Fibroblast of lung (primary cell): ENCODE data around the gene NEDD4. TPM values are rescaled to one million over a fixed set of nuclear protein-coding genes. Genes with fewer than 3 reads are reported as not detected.

Experiments
- DNase-seq, 2 donors: peaks; one replicate each; pipeline versions ENCODE4 v3.0.0 to v3.0.0-alpha.2; 2010; ENCODE audit warnings: low read depth in 2 of 2
- H2AFZ ChIP-seq: 2 replicates; pipeline ENCODE4 v1.5.1; 2012; ENCODE audit warnings: low read length, control low read depth, inconsistent platforms
- H3K27ac ChIP-seq: 2 replicates; pipeline ENCODE4 v1.5.1; 2011; ENCODE audit warnings: low read length, control low read depth; ENCODE audit not compliant: insufficient read depth
- H3K27me3 ChIP-seq: 2 replicates; pipeline ENCODE4 v1.5.1; 2011; ENCODE audit warnings: mild to moderate bottlenecking, low read length; ENCODE audit not compliant: control insufficient read depth, insufficient read depth
- H3K36me3 ChIP-seq: 2 replicates; pipeline ENCODE4 v1.5.1; 2011; ENCODE audit warnings: low read length; ENCODE audit not compliant: control insufficient read depth, insufficient read depth
- H3K4me1 ChIP-seq: 2 replicates; pipeline ENCODE4 v1.5.1; 2011; ENCODE audit warnings: low read length; ENCODE audit not compliant: control insufficient read depth, insufficient read depth; ENCODE audit errors: extremely low read depth
- H3K4me2 ChIP-seq: 2 replicates; pipeline ENCODE4 v1.5.1; 2011; ENCODE audit warnings: low read length, control low read depth; ENCODE audit not compliant: insufficient read depth; ENCODE audit errors: extremely low read depth
- H3K4me3 ChIP-seq, 4 experiments: fragments of 200-600 bp in 1 of 4; sonication (generic) in 1 of 4; replicated peaks in 1 of 4; 2 replicates each; pipeline ENCODE4 v1.5.1; 2011 to 2016; ENCODE audit warnings: low read length in 4 of 4, low read depth in 3 of 4, mild to moderate bottlenecking in 3 of 4, control low read depth in 2 of 4, inconsistent platforms in 1 of 4, mixed read lengths in 1 of 4; ENCODE audit not compliant: insufficient read depth in 1 of 4; ENCODE audit errors: control extremely low read depth in 1 of 4
- H3K79me2 ChIP-seq: 2 replicates; pipeline ENCODE4 v1.5.1; 2012; ENCODE audit warnings: mild to moderate bottlenecking, low read length, inconsistent platforms; ENCODE audit not compliant: control insufficient read depth, insufficient read depth
- H3K9ac ChIP-seq: 2 replicates; pipeline ENCODE4 v1.5.1; 2011; ENCODE audit warnings: mild to moderate bottlenecking, low read length, control low read depth; ENCODE audit not compliant: insufficient read depth
- H3K9me3 ChIP-seq: 2 replicates; pipeline ENCODE4 v1.5.1; 2012; ENCODE audit warnings: low read depth, low read length; ENCODE audit not compliant: control insufficient read depth, insufficient read depth
- H4K20me1 ChIP-seq: 2 replicates; pipeline ENCODE4 v1.5.1; 2011; ENCODE audit warnings: low read length; ENCODE audit not compliant: control insufficient read depth, insufficient read depth; ENCODE audit errors: extremely low read depth
- EZH2 ChIP-seq: IDR thresholded peaks from 2 replicates; pipeline ENCODE4 v1.5.1; 2012; ENCODE audit warnings: low read length, control low read depth, mild to moderate bottlenecking; ENCODE audit errors: missing control alignments
- polyA plus RNA-seq, 2 donors: library from polyadenylated mRNA; depleted of rRNA in 1 of 2; stranded (reverse) in 1 of 2; unstranded in 1 of 2; fragments of >200 nt; gene quantifications; 2 replicates each; pipeline ENCODE4 v1.2.1, GENCODE V29; 2011 to 2012; ENCODE audit warnings: missing spikeins in 1 of 2
- total RNA-seq: library from RNA; depleted of rRNA; stranded (reverse); fragments of >200 nt; gene quantifications from 2 replicates; pipeline ENCODE4 v1.2.1, GENCODE V29; 2014
- TF ChIP-seq, protein P1 (sequence below), 2 donors: IDR thresholded peaks in 1 of 2; conservative IDR thresholded peaks in 1 of 2; 1 replicate in 1 of 2; 2 replicates in 1 of 2; pipeline ENCODE4 v1.5.1; 2011 to 2012; ENCODE audit warnings: low read length in 2 of 2, control low read depth in 1 of 2, inconsistent platforms in 1 of 2, low read depth in 1 of 2, mild to moderate bottlenecking in 1 of 2

The NEDD4 gene
- total and polyA plus RNA-seq, 2 donors (not counting 1 experiment from before 2014, with no cell fraction given), result 21.6 to 30.9 TPM

DNA sequence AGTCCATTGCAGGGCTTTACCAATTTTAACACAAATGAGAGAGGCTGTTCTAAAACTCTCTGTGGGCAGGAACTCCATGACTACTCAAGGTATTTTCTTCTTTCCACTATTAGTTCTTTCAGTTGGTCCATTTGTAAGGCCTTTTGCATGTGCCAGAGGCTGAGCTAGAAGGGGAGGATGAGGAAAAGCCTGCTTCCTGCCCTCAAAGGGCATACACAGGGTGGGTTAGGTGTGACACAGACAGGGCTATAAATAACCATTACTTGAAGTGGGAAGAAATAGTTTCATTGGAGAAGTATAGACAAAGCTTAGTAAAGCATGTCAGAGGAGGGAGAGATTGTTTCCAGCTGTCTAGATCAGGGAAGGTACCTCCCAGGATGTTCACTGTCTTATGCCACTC, 198.4 kb downstream of the NEDD4 start:
- H4K20me1 ChIP-seq, result no peaks in the 10 kb centered on the region
- no peak for TF ChIP-seq EZH2
- TF ChIP-seq, protein P1, sequence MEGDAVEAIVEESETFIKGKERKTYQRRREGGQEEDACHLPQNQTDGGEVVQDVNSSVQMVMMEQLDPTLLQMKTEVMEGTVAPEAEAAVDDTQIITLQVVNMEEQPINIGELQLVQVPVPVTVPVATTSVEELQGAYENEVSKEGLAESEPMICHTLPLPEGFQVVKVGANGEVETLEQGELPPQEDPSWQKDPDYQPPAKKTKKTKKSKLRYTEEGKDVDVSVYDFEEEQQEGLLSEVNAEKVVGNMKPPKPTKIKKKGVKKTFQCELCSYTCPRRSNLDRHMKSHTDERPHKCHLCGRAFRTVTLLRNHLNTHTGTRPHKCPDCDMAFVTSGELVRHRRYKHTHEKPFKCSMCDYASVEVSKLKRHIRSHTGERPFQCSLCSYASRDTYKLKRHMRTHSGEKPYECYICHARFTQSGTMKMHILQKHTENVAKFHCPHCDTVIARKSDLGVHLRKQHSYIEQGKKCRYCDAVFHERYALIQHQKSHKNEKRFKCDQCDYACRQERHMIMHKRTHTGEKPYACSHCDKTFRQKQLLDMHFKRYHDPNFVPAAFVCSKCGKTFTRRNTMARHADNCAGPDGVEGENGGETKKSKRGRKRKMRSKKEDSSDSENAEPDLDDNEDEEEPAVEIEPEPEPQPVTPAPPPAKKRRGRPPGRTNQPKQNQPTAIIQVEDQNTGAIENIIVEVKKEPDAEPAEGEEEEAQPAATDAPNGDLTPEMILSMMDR (conservative IDR thresholded peaks at IDR 0.05 in 1 of 2, IDR thresholded peaks at IDR 0.05 in 1 of 2; ENCODE audit: low read depth in 1 of 2, low read length in 2 of 2), result no peak

DNA sequence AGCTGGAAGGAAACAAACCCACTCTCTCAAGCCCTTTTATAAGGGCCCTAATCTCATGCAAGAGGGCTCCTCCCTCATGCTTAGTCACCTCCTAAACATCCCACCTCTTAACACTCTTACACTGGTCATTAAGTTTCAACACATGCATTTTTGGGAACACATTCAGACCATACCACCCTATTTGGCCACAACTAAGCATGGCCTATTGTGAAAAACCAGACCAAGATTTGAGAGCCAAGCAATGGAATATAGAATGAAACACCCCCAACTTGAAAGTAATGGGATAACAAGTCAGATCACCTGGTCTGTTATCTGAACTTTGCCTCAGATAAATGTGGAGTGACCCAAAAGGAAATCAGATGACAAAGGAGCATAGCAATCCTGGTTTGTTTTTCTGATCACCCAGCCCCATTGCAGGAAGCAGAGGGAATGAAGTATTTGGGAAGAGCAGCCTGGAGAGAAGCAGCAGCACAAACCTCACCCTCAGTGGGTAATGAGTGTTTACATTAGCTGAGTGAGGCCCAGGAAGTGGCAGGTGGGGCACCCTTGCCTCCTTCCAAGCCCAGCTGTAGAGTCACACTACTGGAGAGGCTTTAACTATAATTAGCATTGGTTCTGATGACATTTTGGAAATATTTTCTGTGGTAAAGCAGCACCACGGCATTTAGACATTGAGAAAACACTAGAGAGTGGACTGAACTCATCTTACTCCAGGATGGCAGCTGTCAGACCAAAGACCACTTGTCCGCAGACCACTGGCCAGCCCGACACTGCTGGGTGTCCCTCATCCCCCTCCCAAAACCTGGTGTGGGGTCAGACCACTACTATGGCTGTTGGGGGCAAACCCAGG, 201.6 kb downstream of the NEDD4 start:
- H3K4me1 ChIP-seq, result peaks cover 5% of the 10 kb centered on the region
- H3K79me2 ChIP-seq, result no peaks in the 10 kb centered on the region
- H3K27ac ChIP-seq, result peak overlapping the region; percentile 24
- no peaks in the 10 kb centered on the region for H4K20me1 ChIP-seq
- H2AFZ ChIP-seq, result peak overlapping the region; percentile 43
- no peaks in the 10 kb centered on the region for H3K27me3 ChIP-seq
- no peaks in the 10 kb centered on the region for H3K36me3 ChIP-seq
- TF ChIP-seq, protein P1 (conservative IDR thresholded peaks at IDR 0.05 in 1 of 2, IDR thresholded peaks at IDR 0.05 in 1 of 2; ENCODE audit: low read depth in 1 of 2, low read length in 2 of 2), result no peak
- no peak for TF ChIP-seq EZH2
- peak overlapping the region; percentile 46 for H3K4me2 ChIP-seq
- DNase-seq, result peak; percentile 86 to 94
- no peak overlapping the region for H3K9ac ChIP-seq
- no peaks in the 10 kb centered on the region for H3K9me3 ChIP-seq
- no peak overlapping the region for H3K4me3 ChIP-seq

More for the DNA sequence above, 198.4 kb downstream of the NEDD4 start:
- Histone ChIP-seq H3K79me2 (no peaks in the 10 kb centered on the region), H3K36me3 (no peaks in the 10 kb centered on the region), H3K27ac (no peak overlapping the region), H3K27me3 (no peaks in the 10 kb centered on the region), H3K9ac (no peak overlapping the region), H3K4me3 (no peak overlapping the region), H3K4me1 (peaks cover 5% of the 10 kb centered on the region), H3K4me2 (no peak overlapping the region), H3K9me3 (no peaks in the 10 kb centered on the region), H2AFZ (no peak overlapping the region)
- DNase-seq, result no peak

DNA sequence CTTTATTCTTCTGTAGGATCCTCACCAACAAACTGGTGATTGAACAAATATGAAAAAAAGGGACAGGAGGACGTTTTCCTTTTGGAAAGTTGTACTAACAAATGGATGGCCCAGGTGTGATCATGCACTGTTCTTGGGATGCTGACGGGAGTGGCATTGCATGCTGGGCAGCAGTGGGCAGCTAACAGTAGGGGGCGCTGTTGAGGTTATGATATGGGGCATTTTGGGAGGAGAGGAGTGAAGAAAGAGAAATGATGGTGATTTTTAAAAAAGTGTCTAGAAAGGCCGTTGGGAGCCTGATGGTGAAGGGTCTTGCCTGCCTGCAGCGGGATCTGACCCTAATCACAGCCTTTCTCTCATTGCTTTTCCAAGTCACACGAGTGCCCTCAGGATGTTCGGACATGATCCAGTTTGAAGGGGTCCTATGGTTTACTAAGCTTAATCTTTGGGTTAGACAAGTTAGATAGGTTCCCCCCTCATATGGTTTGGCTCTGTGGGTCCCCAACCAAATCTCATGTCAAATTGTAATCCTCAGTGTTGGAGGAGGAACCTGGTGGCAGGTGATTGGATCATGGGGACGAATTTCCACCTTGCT, 204.2 kb downstream of the NEDD4 start:
- Histone ChIP-seq H3K4me1 (peaks cover 5% of the 10 kb centered on the region), H3K9me3 (no peaks in the 10 kb centered on the region), H3K27ac (no peak overlapping the region), H2AFZ (no peak overlapping the region), H3K36me3 (no peaks in the 10 kb centered on the region), H3K79me2 (no peaks in the 10 kb centered on the region), H3K9ac (no peak overlapping the region), H3K4me3 (no peak overlapping the region), H3K27me3 (no peaks in the 10 kb centered on the region), H3K4me2 (no peak overlapping the region), H4K20me1 (no peaks in the 10 kb centered on the region)
- DNase-seq, result no peak
- TF ChIP-seq EZH2, result no peak
- TF ChIP-seq, protein P1 (conservative IDR thresholded peaks at IDR 0.05 in 1 of 2, IDR thresholded peaks at IDR 0.05 in 1 of 2; ENCODE audit: low read depth in 1 of 2, low read length in 2 of 2), result peak; percentile 38 to 47
